VCaP (cell line): ENCODE data around the gene AMPD1.

Source experiments
- H3K27ac ChIP-seq: fragments of 450-650 bp; 2 replicates; pipeline ENCODE4 v1.5.1; 2017
- TF ChIP-seq, protein P1 (sequence below): fragments of 450-650 bp; conservative IDR thresholded peaks from 2 replicates; pipeline ENCODE4 v1.5.1; 2017; ENCODE audit warnings: mild to moderate bottlenecking, moderate library complexity

The AMPD1 gene

DNA sequence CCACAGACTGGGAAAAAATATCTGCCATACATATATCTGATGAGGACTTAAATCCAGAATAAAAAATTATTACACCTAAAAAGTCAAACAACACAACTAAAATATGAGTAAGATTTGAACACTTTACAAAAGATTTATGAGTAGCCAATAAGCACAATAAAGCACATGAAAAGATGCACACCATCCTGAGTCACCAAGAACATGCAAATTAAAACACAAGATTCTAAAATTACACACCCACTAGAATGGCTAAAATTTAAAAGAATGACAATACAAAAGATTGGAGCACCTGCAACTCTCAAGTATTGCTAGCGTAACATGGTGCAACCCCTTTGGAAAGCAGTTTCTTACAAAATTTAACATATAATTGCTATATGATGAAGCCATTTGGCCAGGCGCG is 56.4 kb downstream of the AMPD1 start:
- H3K27ac ChIP-seq, result no peak overlapping the region
- TF ChIP-seq, protein P1, sequence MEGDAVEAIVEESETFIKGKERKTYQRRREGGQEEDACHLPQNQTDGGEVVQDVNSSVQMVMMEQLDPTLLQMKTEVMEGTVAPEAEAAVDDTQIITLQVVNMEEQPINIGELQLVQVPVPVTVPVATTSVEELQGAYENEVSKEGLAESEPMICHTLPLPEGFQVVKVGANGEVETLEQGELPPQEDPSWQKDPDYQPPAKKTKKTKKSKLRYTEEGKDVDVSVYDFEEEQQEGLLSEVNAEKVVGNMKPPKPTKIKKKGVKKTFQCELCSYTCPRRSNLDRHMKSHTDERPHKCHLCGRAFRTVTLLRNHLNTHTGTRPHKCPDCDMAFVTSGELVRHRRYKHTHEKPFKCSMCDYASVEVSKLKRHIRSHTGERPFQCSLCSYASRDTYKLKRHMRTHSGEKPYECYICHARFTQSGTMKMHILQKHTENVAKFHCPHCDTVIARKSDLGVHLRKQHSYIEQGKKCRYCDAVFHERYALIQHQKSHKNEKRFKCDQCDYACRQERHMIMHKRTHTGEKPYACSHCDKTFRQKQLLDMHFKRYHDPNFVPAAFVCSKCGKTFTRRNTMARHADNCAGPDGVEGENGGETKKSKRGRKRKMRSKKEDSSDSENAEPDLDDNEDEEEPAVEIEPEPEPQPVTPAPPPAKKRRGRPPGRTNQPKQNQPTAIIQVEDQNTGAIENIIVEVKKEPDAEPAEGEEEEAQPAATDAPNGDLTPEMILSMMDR, result no peak

DNA sequence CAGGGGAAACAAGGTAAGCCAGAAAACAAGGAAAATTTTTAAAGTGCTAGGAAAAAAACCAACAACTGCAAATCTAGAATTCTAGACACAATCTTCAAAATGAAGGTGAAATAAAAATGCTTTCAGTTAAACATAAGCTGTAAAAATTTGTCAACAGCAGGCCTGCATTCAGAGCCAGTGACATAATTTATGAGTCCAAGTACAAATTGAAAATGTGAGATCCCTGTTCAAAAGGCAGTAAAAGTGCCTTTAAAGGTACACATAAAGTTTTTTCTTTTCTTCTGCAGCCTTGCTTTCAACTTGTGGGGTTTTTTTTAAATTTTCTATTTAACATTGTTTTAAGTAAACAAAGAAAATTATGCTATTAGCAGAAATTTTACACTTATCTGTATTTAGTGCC is 62.9 kb downstream of the AMPD1 start:
- TF ChIP-seq, protein P1, result no peak
- H3K27ac ChIP-seq, result no peak overlapping the region

- no peak overlapping the region for H3K27ac ChIP-seq
- TF ChIP-seq, protein P1, result no peak
Measured at GRCh38 chr1:114627107-114627506, 68.2 kb downstream of the AMPD1 start.

DNA sequence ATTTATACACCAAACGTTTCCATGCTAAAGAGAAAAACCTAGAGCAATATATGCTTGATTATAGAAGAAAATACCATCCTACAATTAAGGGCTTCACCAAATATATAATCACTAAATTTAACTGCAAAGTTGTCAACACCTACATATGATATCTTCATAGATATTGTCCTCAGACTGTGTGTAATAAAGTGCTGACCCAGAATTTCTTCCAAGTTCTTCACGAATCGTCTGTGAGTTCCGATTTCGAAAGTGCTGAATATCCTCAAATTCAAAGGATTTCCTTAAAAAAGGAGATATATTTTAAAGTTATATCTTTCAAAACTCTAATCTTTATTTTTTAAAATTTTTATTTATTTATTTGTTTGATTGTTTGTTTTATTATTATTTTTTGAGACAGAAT is 72.0 kb downstream of the AMPD1 start:
- no peak overlapping the region for H3K27ac ChIP-seq
- TF ChIP-seq, protein P1, result no peak
